ENCODE measurements around the gene CCDC171.

Gene CCDC171

GRCh38 chr9:15882883-15883282 lies 330.0 kb downstream of the CCDC171 start:
- DNase-seq (ENCODE audit: low read depth) = no peak

DNA sequence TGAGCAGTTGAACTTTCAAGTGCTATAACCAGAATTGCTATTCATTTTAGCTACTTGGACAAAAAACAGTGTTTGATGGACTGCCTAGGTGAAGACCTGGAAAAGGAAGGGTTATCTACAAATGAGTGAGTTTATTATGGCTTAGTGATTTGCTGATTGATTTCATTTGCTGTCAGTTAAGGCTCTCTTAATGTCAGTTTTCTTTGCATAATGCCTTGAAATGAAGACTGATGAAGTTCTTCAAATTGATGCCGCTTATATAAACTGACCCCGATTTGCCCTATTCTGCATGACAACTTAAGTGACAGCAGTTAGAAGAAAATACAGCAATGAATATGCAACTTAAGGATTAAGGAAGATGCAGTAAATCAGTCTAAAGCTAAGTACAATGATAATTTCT lies 332.6 kb downstream of the CCDC171 start:
- no peak for DNase-seq (ENCODE audit: low read depth)

GRCh38 chr9:15889555-15889954 lies 336.7 kb downstream of the CCDC171 start:
- DNase-seq (ENCODE audit: low read depth) = no peak

- DNase-seq (ENCODE audit: low read depth) = no peak
These were observed 348.7 kb downstream of the CCDC171 start for GRCh38 chr9:15901572-15901971.

DNA sequence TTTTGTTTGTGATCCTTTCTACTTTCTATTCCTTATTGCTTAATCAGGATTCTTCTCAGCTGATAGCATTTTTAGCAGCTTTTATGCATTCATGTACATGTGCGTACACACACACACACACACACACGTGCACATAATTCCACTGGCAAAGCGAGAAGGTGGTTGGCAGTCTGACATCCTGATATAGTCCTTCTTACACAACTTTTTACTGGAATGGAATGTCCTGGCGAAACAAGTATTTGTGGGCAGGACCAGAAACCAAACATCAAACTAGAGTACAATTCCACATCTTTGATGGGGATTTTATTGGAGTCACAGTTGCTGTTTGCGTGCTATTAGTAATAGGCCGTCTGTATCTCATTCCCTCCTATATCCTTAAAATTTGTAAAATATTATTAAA lies 356.5 kb downstream of the CCDC171 start:
- DNase-seq (ENCODE audit: low read depth) = no peak

- no peak for DNase-seq (ENCODE audit: low read depth)
These were observed 362.9 kb downstream of the CCDC171 start for GRCh38 chr9:15915711-15916110.

- no peak for DNase-seq (ENCODE audit: low read depth)
These were observed 374.3 kb downstream of the CCDC171 start for GRCh38 chr9:15927161-15927560.

DNA sequence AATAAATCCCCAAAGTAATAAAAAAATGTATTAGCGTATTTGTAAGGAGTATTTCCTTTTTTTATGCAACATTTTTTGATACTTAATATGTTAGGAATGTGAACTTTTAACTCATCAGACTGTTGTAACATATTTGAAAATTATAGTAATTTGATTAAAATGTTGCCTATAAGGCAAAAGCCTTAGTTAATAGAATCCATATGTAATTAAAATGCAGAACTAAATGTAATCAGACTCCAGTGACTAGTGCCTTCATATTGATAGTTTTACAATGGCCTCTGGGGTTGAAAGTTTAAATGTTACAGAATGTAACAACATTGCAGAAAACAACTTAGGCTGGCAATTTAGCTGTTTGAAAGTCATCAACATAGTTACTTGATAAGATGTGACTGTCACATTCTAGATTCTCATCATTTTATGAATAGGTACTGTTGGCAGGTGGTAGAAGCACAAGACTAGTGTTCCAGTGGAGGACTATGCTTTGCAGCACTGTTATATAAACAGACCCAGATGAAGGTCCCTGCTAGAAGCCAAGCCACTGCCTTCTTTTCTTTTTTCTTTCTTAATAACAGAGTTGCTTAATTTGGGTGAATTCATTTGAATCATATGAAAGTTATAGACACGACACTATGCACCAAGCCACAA lies 382.9 kb downstream of the CCDC171 start:
- DNase-seq (ENCODE audit: low read depth) = no peak

DNA sequence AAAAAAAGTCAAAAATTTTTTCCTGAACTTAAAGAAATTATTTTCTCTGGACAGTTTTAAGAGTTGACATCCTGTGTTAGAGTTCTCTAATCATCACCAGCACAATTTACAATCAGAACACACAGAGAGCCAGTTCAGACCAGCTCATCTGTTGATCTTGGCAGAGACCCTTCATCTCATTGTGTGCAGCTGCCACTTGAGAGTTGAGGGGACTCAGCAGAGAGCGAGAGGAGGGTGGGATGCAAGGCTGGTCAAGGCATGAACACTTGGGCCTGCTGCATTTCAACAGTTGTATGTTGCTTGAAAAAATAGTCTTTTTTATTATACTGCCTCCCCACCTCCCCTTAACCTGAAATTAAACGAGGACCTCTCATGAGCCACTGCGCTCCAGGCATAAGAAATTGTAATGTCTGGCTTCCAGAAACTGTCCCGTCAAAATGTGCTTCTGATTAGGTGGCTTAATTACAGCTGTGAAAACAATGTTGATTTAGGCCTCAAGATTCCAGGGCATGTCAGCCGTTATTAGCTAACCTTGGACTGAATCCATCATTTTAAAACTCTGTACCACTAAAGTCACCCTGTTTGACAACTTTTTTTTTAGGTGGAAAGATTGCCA lies 383.6 kb downstream of the CCDC171 start:
- no peak for DNase-seq (ENCODE audit: low read depth)

DNA sequence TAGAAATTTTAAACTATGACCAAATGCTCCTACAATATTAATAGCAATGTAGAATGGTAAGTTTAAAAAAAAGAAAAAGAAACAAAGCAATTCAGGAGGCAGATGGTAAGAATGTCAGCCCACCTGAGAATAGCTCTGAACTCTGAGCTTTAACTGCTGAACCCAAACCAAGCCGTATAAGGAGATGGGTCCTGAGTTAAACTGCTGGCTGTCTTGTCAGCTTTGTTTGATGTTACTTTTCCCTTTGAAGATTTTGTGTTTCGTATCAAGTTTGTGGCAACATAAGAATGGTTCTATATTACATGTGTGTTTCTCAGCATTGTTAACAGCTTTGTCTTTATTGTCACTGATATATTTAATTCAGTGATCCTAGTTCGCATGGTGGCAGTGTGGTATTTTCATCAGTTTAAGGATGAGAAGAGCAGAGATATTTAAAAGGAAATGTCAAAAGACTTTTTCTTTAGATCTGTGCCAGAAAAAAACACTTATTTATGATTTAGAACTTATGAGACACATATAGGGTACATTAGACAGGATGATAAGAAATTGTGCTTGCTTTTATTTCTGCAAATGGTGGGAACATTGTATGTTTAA lies 390.1 kb downstream of the CCDC171 start:
- DNase-seq (ENCODE audit: low read depth) = no peak

DNA sequence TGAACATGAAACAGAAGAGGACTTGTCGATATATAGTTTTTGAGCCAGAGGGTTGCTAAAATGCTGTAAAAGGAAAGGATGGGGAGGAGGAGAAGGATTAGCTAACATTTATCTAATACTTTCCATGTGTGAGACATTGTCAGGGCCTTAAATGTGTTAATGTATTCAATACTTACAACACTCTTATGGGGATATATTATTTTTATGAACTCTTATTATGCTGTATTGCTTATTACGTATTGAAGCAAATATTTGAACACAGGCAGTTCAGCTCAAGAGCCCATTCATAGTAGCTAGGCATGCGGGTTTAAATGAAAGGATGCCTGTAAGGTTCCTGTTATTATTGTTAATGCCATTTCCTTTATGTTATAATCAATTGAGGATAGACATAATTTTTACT lies 391.5 kb downstream of the CCDC171 start:
- DNase-seq (ENCODE audit: low read depth) = no peak

- no peak for DNase-seq (ENCODE audit: low read depth)
These were observed 406.8 kb downstream of the CCDC171 start for GRCh38 chr9:15959663-15960062.

DNA sequence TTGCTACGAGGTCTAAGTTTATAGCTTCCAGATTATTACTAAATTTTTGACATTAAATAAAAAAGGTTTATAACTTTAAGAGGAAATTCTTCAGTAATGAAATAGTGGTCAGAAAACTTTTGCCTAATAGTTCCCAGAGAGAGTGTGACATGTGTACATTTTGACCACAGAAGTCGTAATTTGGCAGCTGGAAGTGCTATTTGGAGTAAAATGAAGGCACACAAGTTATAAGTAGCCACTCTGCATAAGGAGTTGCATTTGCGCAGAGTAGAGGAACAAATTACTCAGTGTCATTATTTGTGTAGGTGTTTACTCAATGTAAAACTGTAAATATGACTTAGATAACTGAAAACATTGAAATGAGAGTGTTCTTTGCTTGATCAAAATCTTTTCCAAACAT lies 408.4 kb downstream of the CCDC171 start:
- DNase-seq (ENCODE audit: low read depth) = no peak

DNA sequence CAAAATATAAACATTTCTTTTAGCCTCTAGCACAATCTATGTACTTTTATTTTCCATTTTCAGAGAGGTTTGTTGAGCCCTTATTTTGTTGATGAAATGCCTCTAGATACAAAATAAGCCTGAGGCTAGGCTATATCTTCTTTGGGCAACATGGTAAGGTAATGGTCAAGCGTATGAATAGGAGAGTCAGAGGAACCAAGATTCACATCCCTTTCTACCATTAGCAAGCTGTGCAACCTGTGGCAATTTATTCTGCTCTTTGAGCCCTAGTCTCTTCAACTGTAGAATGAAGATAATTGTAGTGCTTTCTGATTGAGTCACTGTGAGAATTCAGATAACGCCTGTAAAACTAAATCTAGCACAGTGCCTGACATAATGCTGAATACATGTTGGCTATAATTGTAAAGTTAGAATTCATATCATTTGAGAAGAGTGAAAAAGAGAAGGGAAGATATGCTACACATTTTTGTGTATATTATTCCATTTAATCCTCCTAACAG lies 412.5 kb downstream of the CCDC171 start:
- no peak for DNase-seq (ENCODE audit: low read depth)

DNA sequence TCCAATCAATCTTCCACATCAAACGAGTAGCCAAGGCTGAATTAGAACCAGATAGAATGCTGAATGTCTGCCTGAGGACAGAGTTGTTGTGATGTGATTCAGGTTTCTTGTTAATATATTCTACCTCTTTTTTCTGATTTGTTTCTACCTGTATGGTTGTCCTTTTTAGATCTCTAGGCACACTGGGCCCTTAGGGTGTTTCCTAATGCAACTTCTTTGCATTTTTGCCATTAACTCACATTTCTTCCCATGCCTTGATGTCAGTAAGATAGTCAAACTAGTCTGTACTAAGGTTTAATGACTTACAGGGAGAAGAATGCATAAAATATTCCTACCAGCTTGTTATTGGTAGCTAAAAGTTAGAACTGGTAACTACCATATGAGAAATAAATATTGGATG lies 413.6 kb downstream of the CCDC171 start:
- no peak for DNase-seq (ENCODE audit: low read depth)

DNA sequence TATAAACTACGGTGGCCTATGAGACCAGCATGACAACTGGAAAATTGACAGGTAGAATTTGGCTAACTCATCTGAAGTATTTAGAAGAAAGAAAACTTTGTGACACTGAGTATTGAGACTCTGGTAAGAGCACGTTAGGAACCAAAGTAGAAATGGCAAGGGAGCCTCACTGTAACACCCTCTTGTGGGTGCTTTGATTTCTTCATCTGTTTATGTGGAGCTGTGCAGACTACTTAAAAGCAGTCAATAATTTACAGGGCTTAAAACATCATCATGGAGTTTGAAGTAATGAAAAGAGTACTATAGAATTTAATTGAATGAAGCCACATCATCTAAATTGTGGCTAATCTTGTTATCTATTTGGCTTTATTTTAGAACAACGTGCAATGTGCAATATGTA lies 414.2 kb downstream of the CCDC171 start:
- no peak for DNase-seq (ENCODE audit: low read depth)

DNA sequence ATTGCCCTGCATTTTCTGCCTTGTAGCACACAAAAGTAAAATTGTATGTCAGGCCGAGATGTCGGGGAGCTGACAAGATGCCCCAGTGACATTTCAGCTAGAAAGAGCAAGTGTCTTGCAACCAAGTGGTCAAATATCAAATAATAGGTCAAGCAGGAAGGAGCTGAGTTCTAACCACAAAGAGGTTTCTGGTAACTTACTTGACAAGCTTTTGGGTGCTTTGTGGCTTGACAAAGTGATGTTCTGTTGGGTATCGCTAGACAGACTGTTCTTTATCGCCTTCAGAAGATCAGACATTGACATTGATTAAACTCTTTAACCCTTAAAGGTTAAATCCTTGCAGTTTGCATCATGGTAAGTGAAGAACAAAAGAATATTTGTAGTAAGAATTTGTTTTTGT lies 419.9 kb downstream of the CCDC171 start:
- no peak for DNase-seq (ENCODE audit: low read depth)

- no peak for DNase-seq (ENCODE audit: low read depth)
These were observed 422.4 kb downstream of the CCDC171 start for GRCh38 chr9:15975101-15975778.

DNA sequence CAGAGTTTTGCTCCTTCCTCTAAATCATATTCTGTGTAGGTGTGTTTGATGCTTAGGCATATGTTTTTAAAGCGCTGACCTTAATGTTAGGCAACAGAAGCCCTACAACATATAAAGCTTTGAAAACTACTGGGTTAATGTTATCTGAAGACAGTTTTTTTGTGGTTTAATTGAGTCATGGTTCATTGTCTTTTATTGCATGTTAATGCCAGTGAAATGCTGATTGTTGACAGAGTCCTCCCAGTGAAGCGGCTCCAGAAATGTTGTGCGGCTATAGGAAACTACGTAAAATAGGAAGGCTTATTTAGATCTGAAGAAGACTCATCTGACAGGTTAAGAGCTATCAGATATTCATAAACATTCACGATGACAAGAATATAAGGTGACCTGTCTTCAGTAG lies 424.6 kb downstream of the CCDC171 start:
- no peak for DNase-seq (ENCODE audit: low read depth)

DNA sequence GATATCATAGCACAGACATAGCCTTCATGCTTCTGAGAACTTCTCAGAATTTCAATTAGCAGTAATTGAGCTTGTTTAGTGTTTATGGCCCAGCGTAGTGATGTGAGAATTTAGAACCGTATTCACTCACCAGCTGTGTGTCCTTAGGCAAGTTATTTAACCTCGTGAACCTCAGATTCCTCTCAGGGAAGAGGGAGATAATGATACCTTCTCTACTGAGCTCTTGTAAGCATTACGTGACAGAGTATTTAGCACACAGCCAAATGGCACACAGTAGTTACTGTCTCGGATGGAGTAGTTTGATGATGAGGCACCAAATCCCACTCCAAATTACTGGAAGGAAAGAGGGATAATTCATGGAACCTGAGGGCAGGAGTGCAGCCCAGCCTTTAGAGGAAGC lies 429.3 kb downstream of the CCDC171 start:
- no peak for DNase-seq (ENCODE audit: low read depth)

DNA sequence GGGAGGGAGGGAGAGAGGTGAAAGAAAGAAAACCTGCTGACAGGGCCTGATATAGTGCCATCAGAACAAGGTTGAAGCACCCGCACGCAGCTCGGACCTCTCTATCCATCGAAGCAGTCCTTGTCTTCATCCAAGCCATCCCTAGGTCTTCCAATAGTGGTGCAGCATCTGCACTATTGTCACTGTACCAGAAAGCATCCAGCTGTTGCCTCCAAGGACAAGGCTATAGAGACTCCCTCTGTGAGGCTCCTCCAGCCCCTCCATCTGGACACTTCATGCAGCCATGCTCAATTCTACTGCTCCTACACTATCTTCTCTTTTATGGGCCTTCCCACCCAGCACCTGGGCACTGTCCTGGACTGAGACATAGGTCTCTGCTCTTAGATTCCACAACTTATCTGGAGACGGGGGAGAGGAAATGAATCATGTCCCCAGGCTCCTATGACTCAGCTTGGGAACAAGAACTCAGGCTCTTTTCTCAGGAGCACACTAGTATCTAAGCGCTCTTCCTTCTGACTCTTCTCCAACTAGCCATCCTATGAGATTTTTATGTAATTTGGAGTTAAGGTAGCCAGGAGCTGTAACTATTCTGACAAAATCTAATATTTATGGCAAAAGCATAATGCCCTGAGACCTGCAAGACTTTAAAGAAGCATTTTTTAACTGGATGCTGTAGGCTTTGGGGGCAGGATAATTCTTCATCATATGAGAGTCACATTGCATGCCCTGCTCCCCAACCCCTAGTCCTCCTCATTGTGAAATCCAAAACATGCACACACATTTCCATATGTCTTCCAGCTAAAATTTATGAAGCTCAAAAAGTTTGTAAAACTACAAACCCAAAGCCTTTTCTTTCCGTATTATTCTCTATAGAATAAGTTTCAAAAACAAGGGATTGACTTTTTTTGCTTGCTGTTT lies 446.8 kb downstream of the CCDC171 start:
- DNase-seq (ENCODE audit: low read depth) = no peak

DNA sequence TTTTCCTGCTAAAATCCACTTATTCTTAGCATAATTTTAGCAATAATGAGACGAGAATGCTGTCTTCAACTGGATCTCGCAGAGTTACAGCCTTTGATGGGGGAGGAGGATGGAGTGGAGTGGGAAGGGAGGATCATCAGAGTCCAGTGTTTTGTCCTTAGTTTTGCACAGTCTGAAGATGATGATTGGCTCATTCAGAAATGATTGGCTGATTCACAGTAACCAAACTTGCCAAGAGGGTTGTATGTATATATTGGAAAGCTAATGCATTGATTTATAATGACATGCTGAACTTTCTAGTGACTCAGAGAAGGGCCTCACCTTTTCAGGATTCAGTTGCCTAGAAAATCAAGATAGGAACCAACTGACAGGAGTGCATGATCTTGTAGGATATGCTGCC lies 448.0 kb downstream of the CCDC171 start:
- no peak for DNase-seq (ENCODE audit: low read depth)
